H9 (cell line): ENCODE results near the gene IL6ST. TPM values are rescaled to one million over a fixed set of nuclear protein-coding genes. Genes with fewer than 3 reads are reported as not detected.

ENCODE experiments used
- DNase-seq: peaks from one replicate; pipeline ENCODE4 v3.0.0-alpha.2; 2017
- H2AFZ ChIP-seq: one replicate; pipeline ENCODE4 v1.6.1; 2013; ENCODE audit warnings: mild to moderate bottlenecking, low read length, control low read depth, moderate library complexity
- H2AK5ac ChIP-seq: 2 replicates; pipeline ENCODE4 v1.6.1; 2013; ENCODE audit warnings: low read length, control low read depth, mixed read lengths; ENCODE audit not compliant: insufficient read length
- H2BK120ac ChIP-seq: one replicate; pipeline ENCODE4 v1.6.1; 2013; ENCODE audit warnings: low read depth, mild to moderate bottlenecking, low read length, control low read depth, inconsistent platforms; ENCODE audit not compliant: poor library complexity, severe bottlenecking
- H2BK12ac ChIP-seq: 2 replicates; pipeline ENCODE4 v1.6.1; 2013; ENCODE audit warnings: low read length, control low read depth, mixed read lengths, low read depth; ENCODE audit not compliant: insufficient read length
- H2BK15ac ChIP-seq: 2 replicates; pipeline ENCODE4 v1.6.1; 2013; ENCODE audit warnings: low read depth, low read length, control low read depth
- H2BK20ac ChIP-seq: one replicate; pipeline ENCODE4 v1.6.1; 2013; ENCODE audit warnings: low read depth, mild to moderate bottlenecking, low read length, control low read depth, inconsistent platforms; ENCODE audit not compliant: poor library complexity, severe bottlenecking
- H2BK5ac ChIP-seq: 2 replicates; pipeline ENCODE4 v1.6.1; 2013; ENCODE audit warnings: low read length, control low read depth, mixed read lengths; ENCODE audit not compliant: insufficient read length
- H3K14ac ChIP-seq: 2 replicates; pipeline ENCODE4 v1.6.1; 2013; ENCODE audit warnings: low read length, control low read depth; ENCODE audit not compliant: insufficient read depth
- H3K18ac ChIP-seq: 2 replicates; pipeline ENCODE4 v1.6.1; 2013; ENCODE audit warnings: low read depth, mild to moderate bottlenecking, mixed read lengths, low read length, control low read depth; ENCODE audit not compliant: insufficient read length
- H3K23ac ChIP-seq: 2 replicates; pipeline ENCODE4 v1.6.1; 2013; ENCODE audit warnings: low read length, control low read depth, mixed read lengths, low read depth; ENCODE audit not compliant: insufficient read length
- H3K23me2 ChIP-seq: 2 replicates; pipeline ENCODE4 v1.6.1; 2013; ENCODE audit warnings: low read depth, mild to moderate bottlenecking, mixed read lengths, low read length, control low read depth; ENCODE audit not compliant: insufficient read length, poor library complexity, severe bottlenecking
- H3K27ac ChIP-seq: 2 replicates; pipeline ENCODE4 v1.5.1; 2013; ENCODE audit warnings: low read length, control low read depth, mixed read lengths, low read depth; ENCODE audit not compliant: insufficient read length
- H3K27me3 ChIP-seq: 2 replicates; pipeline ENCODE4 v1.6.1; 2013; ENCODE audit warnings: low read length, control low read depth, inconsistent platforms; ENCODE audit not compliant: insufficient read depth
- H3K4ac ChIP-seq: 2 replicates; pipeline ENCODE4 v1.6.1; 2013; ENCODE audit warnings: low read depth, mild to moderate bottlenecking, control low read depth, inconsistent platforms, low read length, moderate library complexity
- H3K4me1 ChIP-seq: 2 replicates; pipeline ENCODE4 v1.6.1; 2013; ENCODE audit warnings: low read length, control low read depth, inconsistent platforms; ENCODE audit not compliant: insufficient read depth
- H3K4me2 ChIP-seq: 2 replicates; pipeline ENCODE4 v1.6.1; 2013; ENCODE audit warnings: low read length, control low read depth, mixed read lengths; ENCODE audit not compliant: insufficient read length, insufficient read depth
- H3K56ac ChIP-seq: 2 replicates; pipeline ENCODE4 v1.6.1; 2013; ENCODE audit warnings: low read depth, mild to moderate bottlenecking, mixed read lengths, low read length, control low read depth; ENCODE audit not compliant: insufficient read length
- H3K79me1 ChIP-seq: 2 replicates; pipeline ENCODE4 v1.6.1; 2013; ENCODE audit warnings: low read depth, mild to moderate bottlenecking, moderate library complexity, low read length, control low read depth, inconsistent platforms; ENCODE audit not compliant: insufficient read depth, poor library complexity, severe bottlenecking
- H3K79me2 ChIP-seq: 2 replicates; pipeline ENCODE4 v1.6.1; 2013; ENCODE audit warnings: low read length, control low read depth, inconsistent platforms; ENCODE audit not compliant: insufficient read depth
- H3K9ac ChIP-seq: 2 replicates; pipeline ENCODE4 v1.6.1; 2013; ENCODE audit warnings: low read length, control low read depth, mixed read lengths; ENCODE audit not compliant: insufficient read length; ENCODE audit errors: extremely low read depth
- H3K9me3 ChIP-seq: one replicate; pipeline ENCODE4 v1.6.1; 2013; ENCODE audit warnings: low read depth, low read length, inconsistent platforms; ENCODE audit not compliant: control insufficient read depth
- H3T11ph ChIP-seq: one replicate; pipeline ENCODE4 v1.6.1; 2013; ENCODE audit warnings: mild to moderate bottlenecking, low read length, control low read depth, inconsistent platforms
- H4K20me1 ChIP-seq: one replicate; pipeline ENCODE4 v1.6.1; 2013; ENCODE audit not compliant: control insufficient read depth, insufficient read length, insufficient read depth
- H4K5ac ChIP-seq: 2 replicates; pipeline ENCODE4 v1.6.1; 2013; ENCODE audit warnings: low read depth, mild to moderate bottlenecking, mixed read lengths, low read length, control low read depth; ENCODE audit not compliant: insufficient read length
- H4K8ac ChIP-seq: replicated peaks from 2 replicates; pipeline ENCODE4 v1.6.1; 2013; ENCODE audit warnings: low read length, control low read depth, mixed read lengths, low read depth; ENCODE audit not compliant: insufficient read length
- H4K91ac ChIP-seq: 2 replicates; pipeline ENCODE4 v1.6.1; 2013; ENCODE audit warnings: low read depth, mild to moderate bottlenecking, moderate library complexity, mixed read lengths, low read length, control low read depth; ENCODE audit not compliant: insufficient read length
- H3K27ac Mint-ChIP-seq, 3 experiments: 2 replicates in 2 of 3; 3 replicates in 1 of 3; pipeline ENCODE4 v1.8.0; 2020 to 2021; ENCODE audit warnings: mixed read lengths in 3 of 3, mild to moderate bottlenecking in 1 of 3, moderate library complexity in 1 of 3
- H3K27me3 Mint-ChIP-seq: 2 replicates; pipeline ENCODE4 v1.8.0; 2021; ENCODE audit warnings: low read depth, mild to moderate bottlenecking, moderate library complexity, mixed read lengths
- H3K36me3 Mint-ChIP-seq, 3 experiments: 2 replicates in 2 of 3; 3 replicates in 1 of 3; pipeline ENCODE4 v1.8.0; 2020 to 2021; ENCODE audit warnings: low read depth in 3 of 3, mixed read lengths in 3 of 3; ENCODE audit not compliant: insufficient read depth in 1 of 3
- H3K4me1 Mint-ChIP-seq, 2 experiments: 2 replicates each; pipeline ENCODE4 v1.8.0; 2020; ENCODE audit warnings: mixed read lengths in 2 of 2
- H3K4me3 Mint-ChIP-seq, 2 experiments: 2 replicates in 1 of 2; 3 replicates in 1 of 2; pipeline ENCODE4 v1.8.0; 2020 to 2021; ENCODE audit warnings: mild to moderate bottlenecking in 2 of 2, mixed read lengths in 2 of 2, moderate library complexity in 1 of 2
- H3K9me3 Mint-ChIP-seq, 2 experiments: 2 replicates in 1 of 2; 3 replicates in 1 of 2; pipeline ENCODE4 v1.8.0; 2020; ENCODE audit warnings: mild to moderate bottlenecking in 2 of 2, mixed read lengths in 2 of 2, moderate library complexity in 1 of 2
- CTCF ChIP-seq: fragments of 200-600 bp; sonication (generic); conservative IDR thresholded peaks from 3 replicates; pipeline ENCODE4 v1.8.0; 2021; ENCODE audit warnings: antibody characterized with exemption, mild to moderate bottlenecking
- WGBS: extraction: QIAGEN DNeasy Blood & Tissue Kit; methylation state at CpG from one replicate; pipeline ENCODE4 v1.1.7; 2013; ENCODE audit warnings: missing lambda C conversion rate, low lambda C conversion rate, mixed read lengths; ENCODE audit not compliant: insufficient read length; ENCODE audit errors: extremely low coverage; 5-methylcytosine and 5-hydroxymethylcytosine counted together
- total RNA-seq: library from RNA; stranded (reverse); gene quantifications from 2 replicates; pipeline ENCODE4 v1.2.1, GENCODE V29; 2021

Gene IL6ST
- total RNA-seq, 1 experiment from 2014 or later = 11.1 TPM

- H2AK5ac ChIP-seq = no peak overlapping the region
- no peak overlapping the region for H2BK5ac ChIP-seq
- H3K23me2 ChIP-seq = no peaks in the 10 kb centered on the region
- no peak for DNase-seq
- no peak overlapping the region for H2BK12ac ChIP-seq
- H2BK20ac ChIP-seq = no peak overlapping the region
- no peaks in the 10 kb centered on the region for H3K79me1 ChIP-seq
- Mint-ChIP-seq H3K4me1 (no peaks in the 10 kb centered on the region), H3K9me3 (peaks cover 0 to 8% of the 10 kb centered on the region in 2 experiments; a peak in 3 of 5 replicates), H3K4me3 (no peak overlapping the region), H3K27ac (no peak overlapping the region), H3K27me3 (no peaks in the 10 kb centered on the region), H3K36me3 (peaks cover 0 to 4% (median 0%) of the 10 kb centered on the region in 3 experiments; a peak in 2 of 7 replicates)
- no CpG with 5 or more reads among the region's 5 CpGs for WGBS
- TF ChIP-seq CTCF = no peak
- H3K23ac ChIP-seq = no peak overlapping the region
- H2BK120ac ChIP-seq = no peak overlapping the region
- H4K20me1 ChIP-seq = no peaks in the 10 kb centered on the region
- no peak overlapping the region for H4K91ac ChIP-seq
- no peaks in the 10 kb centered on the region for H3K4me1 ChIP-seq
- H3K56ac ChIP-seq = no peak overlapping the region
- no peak overlapping the region for H2BK15ac ChIP-seq
- H3K4ac ChIP-seq = no peak overlapping the region
- H3T11ph ChIP-seq = no peak overlapping the region
- H3K9me3 ChIP-seq = no peaks in the 10 kb centered on the region
- H3K4me2 ChIP-seq = no peak overlapping the region
- no peak overlapping the region for H3K18ac ChIP-seq
- H4K5ac ChIP-seq = no peak overlapping the region
- no peaks in the 10 kb centered on the region for H3K27me3 ChIP-seq
- no peak overlapping the region for H4K8ac ChIP-seq
- no peaks in the 10 kb centered on the region for H3K79me2 ChIP-seq
- no peak overlapping the region for H3K27ac ChIP-seq
- no peak overlapping the region for H3K14ac ChIP-seq
- H2AFZ ChIP-seq = no peak overlapping the region
- no peak overlapping the region for H3K9ac ChIP-seq
These were observed 8.9 kb upstream of the IL6ST start for GRCh38 chr5:56003679-56004078.
